ENCODE data around the gene C1orf174. TPM values are rescaled to one million over a fixed set of nuclear protein-coding genes. Genes with fewer than 3 reads are reported as not detected.

The C1orf174 gene
- total RNA-seq, 1 donor from 2014 or later: 22.1 TPM

- no peak overlapping the region for H3K4me3 Mint-ChIP-seq (ENCODE audit: unreplicated experiment)
- DNase-seq (ENCODE audit: extremely low spot score, unreplicated experiment): no peak
- H3K36me3 Mint-ChIP-seq (ENCODE audit: unreplicated experiment): no peaks in the 10 kb centered on the region
- H3K9me3 Mint-ChIP-seq (ENCODE audit: unreplicated experiment): no peaks in the 10 kb centered on the region
- H3K4me1 Mint-ChIP-seq (ENCODE audit: unreplicated experiment): no peaks in the 10 kb centered on the region
- H3K27me3 Mint-ChIP-seq (ENCODE audit: unreplicated experiment): no peaks in the 10 kb centered on the region
- no peak for TF ChIP-seq CTCF (IDR thresholded peaks at IDR 0.05)
- no peak overlapping the region for H3K27ac Mint-ChIP-seq (ENCODE audit: unreplicated experiment)
These were observed 44.6 kb upstream of the C1orf174 start for GRCh38 chr1:3944578-3945125.

GRCh38 chr1:3943806-3944577 is 43.9 kb upstream of the C1orf174 start:
- Mint-ChIP-seq H3K4me1 (ENCODE audit: unreplicated experiment) (no peaks in the 10 kb centered on the region), H3K9me3 (ENCODE audit: unreplicated experiment) (no peaks in the 10 kb centered on the region), H3K36me3 (ENCODE audit: unreplicated experiment) (no peaks in the 10 kb centered on the region), H3K4me3 (ENCODE audit: unreplicated experiment) (no peak overlapping the region), H3K27ac (ENCODE audit: unreplicated experiment) (no peak overlapping the region), H3K27me3 (ENCODE audit: unreplicated experiment) (no peaks in the 10 kb centered on the region)
- no peak for TF ChIP-seq CTCF (IDR thresholded peaks at IDR 0.05)
- DNase-seq (ENCODE audit: extremely low spot score, unreplicated experiment): no peak

- H3K27ac Mint-ChIP-seq (ENCODE audit: unreplicated experiment): no peak overlapping the region
- H3K9me3 Mint-ChIP-seq (ENCODE audit: unreplicated experiment): peaks cover 4% of the 10 kb centered on the region
- DNase-seq (ENCODE audit: extremely low spot score, unreplicated experiment): no peak
- TF ChIP-seq CTCF (IDR thresholded peaks at IDR 0.05): no peak
- no peak overlapping the region for H3K4me3 Mint-ChIP-seq (ENCODE audit: unreplicated experiment)
- H3K36me3 Mint-ChIP-seq (ENCODE audit: unreplicated experiment): no peaks in the 10 kb centered on the region
- H3K4me1 Mint-ChIP-seq (ENCODE audit: unreplicated experiment): no peaks in the 10 kb centered on the region
- no peaks in the 10 kb centered on the region for H3K27me3 Mint-ChIP-seq (ENCODE audit: unreplicated experiment)
These were observed 43.0 kb upstream of the C1orf174 start for GRCh38 chr1:3943123-3943431.

GRCh38 chr1:3942416-3943122 is 42.5 kb upstream of the C1orf174 start:
- TF ChIP-seq CTCF (IDR thresholded peaks at IDR 0.05): no peak
- no peak for DNase-seq (ENCODE audit: extremely low spot score, unreplicated experiment)
- no peaks in the 10 kb centered on the region for H3K36me3 Mint-ChIP-seq (ENCODE audit: unreplicated experiment)
- peaks cover 4% of the 10 kb centered on the region for H3K9me3 Mint-ChIP-seq (ENCODE audit: unreplicated experiment)
- no peak overlapping the region for H3K4me3 Mint-ChIP-seq (ENCODE audit: unreplicated experiment)
- no peaks in the 10 kb centered on the region for H3K27me3 Mint-ChIP-seq (ENCODE audit: unreplicated experiment)
- H3K4me1 Mint-ChIP-seq (ENCODE audit: unreplicated experiment): no peaks in the 10 kb centered on the region
- no peak overlapping the region for H3K27ac Mint-ChIP-seq (ENCODE audit: unreplicated experiment)

GRCh38 chr1:3940754-3941345 is 40.8 kb upstream of the C1orf174 start:
- Mint-ChIP-seq H3K27ac (ENCODE audit: unreplicated experiment) (no peak overlapping the region), H3K36me3 (ENCODE audit: unreplicated experiment) (no peaks in the 10 kb centered on the region), H3K4me3 (ENCODE audit: unreplicated experiment) (no peak overlapping the region), H3K9me3 (ENCODE audit: unreplicated experiment) (peaks cover 4% of the 10 kb centered on the region), H3K27me3 (ENCODE audit: unreplicated experiment) (no peaks in the 10 kb centered on the region), H3K4me1 (ENCODE audit: unreplicated experiment) (no peaks in the 10 kb centered on the region)
- no peak for TF ChIP-seq CTCF (IDR thresholded peaks at IDR 0.05)
- no peak for DNase-seq (ENCODE audit: extremely low spot score, unreplicated experiment)
